GM03348 (cell line): ENCODE data around the gene EMC1.
"Not testable (repeated sequence)": the region's sequence is repeated elsewhere in the genome, so short reads cannot be mapped to it uniquely, and the experiment has no call there.

Experiments
- DNase-seq: peaks from one replicate; pipeline ENCODE4 v3.0.0; 2012; ENCODE audit warnings: low spot score

Gene EMC1

DNA sequence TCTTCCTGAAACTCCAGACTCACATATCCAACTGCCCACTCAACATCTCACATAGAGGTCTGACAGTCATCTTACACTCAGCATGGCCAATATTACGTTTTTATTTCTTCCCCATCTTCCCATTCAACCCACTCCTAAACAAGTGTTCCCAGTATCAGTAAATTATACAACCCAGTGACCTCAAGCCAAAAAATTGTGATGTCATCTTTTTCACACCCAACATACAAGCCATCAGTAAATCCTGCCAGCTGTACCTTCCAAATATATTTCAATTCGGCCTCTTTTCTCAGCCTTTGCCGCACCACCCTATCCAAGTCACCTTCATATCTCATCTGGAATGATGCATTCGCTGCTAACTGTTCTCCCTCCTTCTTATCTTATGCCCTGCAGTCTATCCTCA, 60.9 kb downstream of the EMC1 start:
- DNase-seq = no peak

DNA sequence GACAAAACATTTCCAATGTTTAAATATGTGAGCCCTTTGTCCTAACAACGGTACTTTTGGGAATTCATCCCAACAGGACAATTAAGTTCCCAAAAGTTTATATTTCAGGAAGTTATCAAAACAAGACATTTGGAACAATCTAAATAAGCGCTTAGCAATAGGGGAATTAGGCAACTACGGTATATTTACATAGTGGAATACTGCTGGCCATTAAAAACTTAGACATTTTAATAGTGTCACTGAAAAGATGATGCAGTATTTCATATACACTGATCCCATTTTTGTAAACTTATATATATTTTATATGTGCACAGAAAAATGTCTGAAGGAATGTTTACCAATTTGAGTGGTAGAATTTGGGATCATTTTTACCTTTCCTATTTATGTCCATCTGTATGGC, 62.1 kb downstream of the EMC1 start:
- no peak for DNase-seq

DNA sequence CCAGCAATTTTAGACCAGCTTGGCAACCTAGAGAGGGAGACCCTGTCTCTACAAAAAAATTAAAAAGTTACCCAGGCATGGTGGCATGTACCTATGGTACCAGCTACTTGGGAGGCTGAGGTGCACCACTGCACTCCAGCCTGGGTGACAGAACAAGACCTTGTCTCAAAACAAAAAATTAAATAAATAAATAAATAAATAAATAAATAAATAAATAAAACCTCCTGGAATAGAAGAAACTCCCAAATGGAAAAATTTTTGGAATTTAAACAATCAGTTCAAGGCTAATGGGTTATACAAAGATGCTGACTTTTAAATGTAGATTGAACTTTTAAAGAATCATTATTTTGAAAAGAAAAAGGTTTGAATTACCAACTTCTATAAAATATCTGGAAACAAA, 63.5 kb downstream of the EMC1 start:
- DNase-seq = no peak

DNA sequence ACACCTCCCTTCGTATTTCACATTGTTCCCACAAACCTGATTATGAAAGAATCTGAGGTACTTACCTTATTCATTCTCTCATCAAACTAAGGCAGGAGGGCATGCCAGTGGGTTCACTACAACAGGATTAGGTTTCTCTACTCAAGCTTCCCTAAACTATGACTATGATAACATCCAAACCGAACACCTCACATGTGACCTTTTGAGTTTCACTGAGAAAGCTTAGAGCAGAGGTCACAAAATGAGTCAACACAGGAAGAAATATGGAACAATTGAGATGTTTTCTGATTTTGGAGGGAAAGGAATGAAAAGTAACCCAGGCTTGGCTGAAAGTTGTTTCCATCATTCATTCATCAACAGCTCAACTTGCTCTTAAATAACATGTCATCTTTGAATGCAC, 65.3 kb downstream of the EMC1 start:
- no peak for DNase-seq

DNA sequence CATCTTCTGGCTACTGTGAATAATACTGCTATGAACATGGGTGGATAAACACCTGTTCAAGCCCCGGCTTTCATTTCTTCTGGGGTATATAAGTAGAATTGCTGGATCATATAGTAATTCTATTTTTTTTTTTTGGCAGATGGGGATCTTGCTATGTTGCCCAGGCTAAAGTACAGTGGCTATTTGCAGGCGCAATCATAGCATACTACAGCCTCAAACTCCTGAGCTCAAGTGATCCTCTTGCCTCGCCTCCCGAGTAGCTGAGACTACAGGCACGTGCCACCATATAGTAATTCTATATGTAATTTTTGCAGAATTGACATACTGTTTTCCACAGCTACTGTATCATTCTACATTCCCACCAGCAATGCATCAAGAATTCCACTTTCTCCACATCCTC, 69.1 kb downstream of the EMC1 start:
- no peak for DNase-seq

DNA sequence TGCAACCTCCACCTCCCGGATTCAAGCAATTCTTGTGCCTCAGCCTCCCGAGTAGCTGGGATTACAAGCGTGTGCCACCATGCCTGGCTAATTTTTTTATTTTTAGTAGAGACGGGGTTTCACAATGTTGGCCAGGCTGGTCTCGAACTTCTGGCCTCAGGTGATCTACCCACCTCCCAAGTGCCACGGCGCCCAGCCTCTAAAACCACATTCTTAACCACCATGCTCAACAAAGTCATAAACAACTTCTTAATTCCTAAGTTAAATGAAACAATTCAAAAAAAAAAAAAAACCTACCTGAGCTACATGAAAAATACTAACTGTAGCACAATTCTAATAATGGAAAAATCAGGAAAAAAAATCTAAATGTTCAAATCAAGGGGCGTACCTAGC, 71.1 kb downstream of the EMC1 start:
- DNase-seq = not testable (repeated sequence)

DNA sequence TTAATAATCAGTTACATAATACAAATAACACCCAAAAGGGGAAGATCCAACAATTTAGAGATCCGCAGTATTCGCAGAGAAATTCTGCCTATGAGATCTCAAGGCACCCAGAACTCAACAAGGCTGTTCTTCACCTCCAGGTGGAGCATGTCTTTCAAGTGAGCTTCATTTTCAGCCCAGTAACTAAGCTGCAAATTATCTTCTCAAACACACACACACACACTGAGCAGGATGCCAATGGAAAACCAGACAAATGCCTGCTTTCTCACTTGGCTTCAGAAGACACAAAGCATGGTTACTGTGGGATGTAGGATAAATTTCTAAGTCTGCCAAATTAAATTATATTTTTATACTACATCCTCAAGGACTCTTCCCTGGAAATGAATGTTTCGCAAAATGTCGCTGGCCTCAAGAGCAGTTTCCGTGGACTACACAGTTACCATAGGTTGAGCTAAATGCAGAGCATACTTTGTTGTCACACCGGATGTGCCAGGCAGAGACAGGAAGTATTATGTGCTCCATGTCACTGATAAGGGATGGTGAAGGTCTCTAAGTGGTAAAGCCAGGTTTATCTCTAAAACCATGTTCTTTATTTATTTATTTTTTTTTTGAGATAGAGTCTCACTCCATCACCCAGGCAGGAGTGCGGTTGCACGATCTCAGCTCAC, 71.6 kb downstream of the EMC1 start:
- no peak for DNase-seq

DNA sequence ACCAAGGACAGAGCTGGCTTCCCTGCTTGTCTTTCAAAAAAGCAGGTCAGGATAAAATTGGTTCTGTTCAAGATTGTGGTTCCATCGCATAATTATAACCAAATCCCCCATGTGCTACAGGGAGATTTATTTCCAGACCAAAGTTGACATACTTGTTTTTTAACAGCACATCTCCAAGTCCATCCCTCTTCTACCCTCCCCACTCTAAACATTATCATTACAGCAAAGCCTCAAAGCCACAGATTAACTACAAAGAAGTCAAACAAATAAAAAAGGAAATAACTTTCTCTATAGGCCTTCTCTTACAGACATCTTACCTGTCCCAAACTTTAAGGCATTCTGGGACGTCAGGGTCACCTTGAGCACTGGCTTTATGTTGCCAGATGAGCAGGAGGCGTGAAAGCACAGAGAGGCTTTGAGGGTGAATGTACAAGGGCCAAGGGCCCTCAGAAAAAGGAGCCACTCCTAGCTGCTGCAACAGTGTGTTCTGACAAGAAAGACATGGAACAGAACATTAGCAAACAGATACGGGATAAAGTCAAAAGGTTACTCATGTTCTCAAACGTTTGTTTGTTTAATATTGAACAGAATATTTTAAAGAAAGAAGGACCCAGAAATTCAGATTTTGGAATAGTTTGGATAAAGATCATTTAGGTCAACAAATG, 72.5 kb downstream of the EMC1 start:
- no peak for DNase-seq

DNA sequence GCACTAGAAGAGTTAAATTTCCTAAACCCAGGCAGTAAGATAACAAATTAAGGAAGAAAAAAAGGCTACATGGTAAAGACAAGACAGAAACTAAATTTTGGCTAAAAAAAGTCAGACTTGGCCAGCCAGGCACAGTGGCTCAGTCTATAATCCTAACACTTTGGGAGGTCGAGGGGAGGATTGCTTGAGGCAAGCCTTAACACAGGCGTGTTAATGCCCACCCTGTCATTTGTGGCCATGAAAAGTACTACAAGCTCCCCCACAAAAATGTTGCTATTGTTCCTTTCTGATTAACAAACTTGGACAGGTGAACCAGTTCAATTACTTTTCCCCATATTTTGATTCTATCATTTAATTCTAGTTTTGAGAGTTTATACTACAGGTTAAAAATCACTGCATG, 73.5 kb downstream of the EMC1 start:
- no peak for DNase-seq

DNA sequence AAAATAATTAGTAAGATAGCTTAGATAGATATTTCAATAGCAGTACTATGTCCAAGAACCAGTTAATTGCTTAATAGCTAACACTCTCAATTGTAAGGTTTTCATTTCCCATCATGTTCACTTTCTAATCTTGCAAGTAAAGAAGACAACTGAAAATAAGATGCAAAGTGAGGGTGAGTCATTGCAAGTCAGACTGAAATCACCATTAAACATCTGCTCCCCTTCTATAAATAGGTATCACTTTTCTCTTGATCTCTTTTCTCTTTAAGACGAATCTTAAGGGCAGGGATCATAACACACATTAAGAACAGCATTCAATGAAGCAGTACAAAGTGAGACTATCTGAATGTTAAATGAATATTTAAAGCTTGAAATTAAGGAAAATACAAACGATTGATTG, 81.7 kb downstream of the EMC1 start:
- peak; percentile 48 for DNase-seq

DNA sequence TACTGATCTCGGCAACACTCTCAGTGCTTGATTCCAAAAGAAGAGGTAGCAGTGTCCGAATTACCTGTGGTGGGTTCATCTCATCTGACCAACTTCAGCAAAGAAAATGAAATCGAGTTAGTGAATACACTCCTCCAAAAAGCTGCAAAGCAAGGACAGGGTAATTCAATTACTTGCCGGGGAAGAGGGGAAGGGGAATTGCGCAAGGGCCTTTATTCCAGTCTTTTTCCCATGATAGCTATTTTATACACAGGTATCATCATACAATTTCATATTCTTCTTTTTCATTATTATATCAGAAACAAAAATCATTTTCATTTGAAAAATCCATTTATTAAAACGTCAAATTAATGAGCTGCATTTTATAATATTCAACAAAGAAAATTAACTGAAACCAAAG, 84.2 kb downstream of the EMC1 start:
- no peak for DNase-seq

DNA sequence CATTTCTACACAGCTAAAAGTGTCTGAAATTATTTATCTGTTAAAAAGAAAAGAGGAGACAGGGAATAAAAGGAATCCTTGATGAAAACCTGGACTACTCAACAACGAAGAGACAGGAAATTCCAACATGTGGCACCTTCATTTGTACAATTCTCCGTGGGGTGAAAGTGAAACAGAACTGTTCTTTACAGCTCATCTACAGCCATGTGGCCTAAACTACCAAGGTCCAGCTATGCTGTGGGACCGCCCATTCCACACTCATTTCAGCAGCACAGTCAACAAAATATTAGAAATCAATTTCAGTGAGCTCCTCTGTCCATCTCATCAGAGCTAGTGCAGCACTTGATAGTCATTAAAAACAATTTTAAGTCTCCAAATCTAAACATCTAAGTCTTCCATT, 85.3 kb downstream of the EMC1 start:
- no peak for DNase-seq
